ENCODE measurements around the gene GRIN3B. TPM values are rescaled to one million over a fixed set of nuclear protein-coding genes. Genes with fewer than 3 reads are reported as not detected.

GRIN3B gene
- total and polyA plus RNA-seq, 9 of the 15 experiments (the other 6 are each of a cell fraction or from before 2014, with no cell fraction given): 0.06 to 0.95 (median 0.19) TPM; not detected in 6

DNA sequence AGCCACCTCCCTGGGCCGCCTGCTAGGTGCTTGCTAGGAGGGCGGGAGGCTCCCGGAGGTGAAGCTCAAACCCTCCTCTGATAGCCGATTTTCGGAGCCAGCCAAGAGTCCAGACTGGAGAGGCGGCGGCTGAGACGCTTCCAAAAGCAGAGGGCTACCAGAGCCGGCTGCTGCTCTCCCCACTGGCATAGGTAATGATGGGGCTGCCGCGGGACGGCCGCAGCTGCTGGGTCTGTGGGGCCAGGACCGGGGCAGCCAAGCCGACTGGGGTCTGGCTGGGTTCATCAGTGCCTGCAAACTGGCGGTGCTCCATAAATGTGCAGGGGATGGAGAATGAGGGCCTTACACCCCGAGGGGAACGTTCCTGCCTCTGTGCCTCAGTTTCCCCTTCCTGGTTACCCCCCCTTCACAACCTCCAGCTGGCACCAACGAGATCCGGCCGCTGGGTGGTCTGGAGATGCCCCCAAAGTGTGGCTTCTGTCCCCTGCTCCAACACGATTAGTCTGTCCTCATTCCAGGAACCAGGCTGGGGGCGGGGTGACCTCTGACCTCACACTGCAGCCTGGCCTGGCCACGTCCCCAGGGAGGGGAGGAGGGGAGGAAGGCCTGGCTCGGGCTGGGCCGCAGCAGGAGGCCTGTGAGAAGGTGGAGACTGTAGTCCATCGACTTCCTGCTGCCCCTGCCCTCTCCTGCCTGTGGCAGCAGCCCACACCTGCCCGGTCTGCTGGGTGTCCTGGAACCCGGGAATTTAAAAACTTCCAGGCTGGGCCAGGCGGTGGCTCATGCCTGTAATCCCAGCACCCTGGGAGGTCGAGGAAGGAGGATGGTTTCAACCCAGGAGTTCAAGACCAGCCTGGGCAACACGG lies 19.9 kb upstream of the GRIN3B start (continued):
- 0 out of 2 replicates have a peak, but pooled peaks have one; percentile 54 for TF ChIP-seq MECOM (CRISPR knock-in tag; IDR thresholded peaks at IDR 0.05)
- TF ChIP-seq ZNF778 (CRISPR knock-in tag; IDR thresholded peaks at IDR 0.05): no peak
- TF ChIP-seq, protein P1, sequence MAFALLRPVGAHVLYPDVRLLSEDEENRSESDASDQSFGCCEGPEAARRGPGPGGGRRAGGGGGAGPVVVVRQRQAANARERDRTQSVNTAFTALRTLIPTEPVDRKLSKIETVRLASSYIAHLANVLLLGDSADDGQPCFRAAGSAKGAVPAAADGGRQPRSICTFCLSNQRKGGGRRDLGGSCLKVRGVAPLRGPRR (CRISPR knock-in tag; IDR thresholded peaks at IDR 0.05): 0 out of 2 replicates have a peak, but pooled peaks have one; percentile 74
- no peak for TF ChIP-seq E2F3 (CRISPR knock-in tag; IDR thresholded peaks at IDR 0.05)
- TF ChIP-seq ZNF197 (CRISPR knock-in tag; IDR thresholded peaks at IDR 0.05; ENCODE audit: low read depth): no peak
- TF ChIP-seq ADNP (tag; IDR thresholded peaks at IDR 0.05): 0 out of 2 replicates have a peak, but pooled peaks have one; percentile 3
- TF ChIP-seq ILF3 (IDR thresholded peaks at IDR 0.05; ENCODE audit: borderline replicate concordance): no peak
- TF ChIP-seq, protein P2, sequence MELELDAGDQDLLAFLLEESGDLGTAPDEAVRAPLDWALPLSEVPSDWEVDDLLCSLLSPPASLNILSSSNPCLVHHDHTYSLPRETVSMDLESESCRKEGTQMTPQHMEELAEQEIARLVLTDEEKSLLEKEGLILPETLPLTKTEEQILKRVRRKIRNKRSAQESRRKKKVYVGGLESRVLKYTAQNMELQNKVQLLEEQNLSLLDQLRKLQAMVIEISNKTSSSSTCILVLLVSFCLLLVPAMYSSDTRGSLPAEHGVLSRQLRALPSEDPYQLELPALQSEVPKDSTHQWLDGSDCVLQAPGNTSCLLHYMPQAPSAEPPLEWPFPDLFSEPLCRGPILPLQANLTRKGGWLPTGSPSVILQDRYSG (tag; conservative IDR thresholded peaks at IDR 0.05; ENCODE audit: low read depth): peak; percentile 84
- TF ChIP-seq CBFA2T2 (conservative IDR thresholded peaks at IDR 0.05): peak; percentile 62
- TF ChIP-seq ZNF431 (CRISPR knock-in tag; IDR thresholded peaks at IDR 0.05): no peak
- TF ChIP-seq KLF1 (tag; IDR thresholded peaks at IDR 0.05): peak; percentile 70; the same call in 1 of the 2 replicates
- TF ChIP-seq SP1 (CRISPR knock-in tag; IDR thresholded peaks at IDR 0.05): peak; percentile 33; the same call in 1 of the 2 replicates
- no peak for TF ChIP-seq GATA2 (CRISPR knock-in tag; IDR thresholded peaks at IDR 0.05)
- no peak for TF ChIP-seq POLR2AphosphoS2 (IDR thresholded peaks at IDR 0.05; ENCODE audit: low read length)
- TF ChIP-seq JUNB (CRISPR knock-in tag; conservative IDR thresholded peaks at IDR 0.05): no peak
- no peak for TF ChIP-seq HMG20A (CRISPR knock-in tag; conservative IDR thresholded peaks at IDR 0.05)
- TF ChIP-seq PURB (CRISPR knock-in tag; IDR thresholded peaks at IDR 0.05; ENCODE audit: low read depth): no peak
- peak; percentile 17; the same call in 1 of the 2 replicates for TF ChIP-seq ZNF239 (CRISPR knock-in tag; IDR thresholded peaks at IDR 0.05)
- no peak for TF ChIP-seq NELFE (IDR thresholded peaks at IDR 0.05; ENCODE audit: insufficient read depth, insufficient read length)
- TF ChIP-seq, protein P3, sequence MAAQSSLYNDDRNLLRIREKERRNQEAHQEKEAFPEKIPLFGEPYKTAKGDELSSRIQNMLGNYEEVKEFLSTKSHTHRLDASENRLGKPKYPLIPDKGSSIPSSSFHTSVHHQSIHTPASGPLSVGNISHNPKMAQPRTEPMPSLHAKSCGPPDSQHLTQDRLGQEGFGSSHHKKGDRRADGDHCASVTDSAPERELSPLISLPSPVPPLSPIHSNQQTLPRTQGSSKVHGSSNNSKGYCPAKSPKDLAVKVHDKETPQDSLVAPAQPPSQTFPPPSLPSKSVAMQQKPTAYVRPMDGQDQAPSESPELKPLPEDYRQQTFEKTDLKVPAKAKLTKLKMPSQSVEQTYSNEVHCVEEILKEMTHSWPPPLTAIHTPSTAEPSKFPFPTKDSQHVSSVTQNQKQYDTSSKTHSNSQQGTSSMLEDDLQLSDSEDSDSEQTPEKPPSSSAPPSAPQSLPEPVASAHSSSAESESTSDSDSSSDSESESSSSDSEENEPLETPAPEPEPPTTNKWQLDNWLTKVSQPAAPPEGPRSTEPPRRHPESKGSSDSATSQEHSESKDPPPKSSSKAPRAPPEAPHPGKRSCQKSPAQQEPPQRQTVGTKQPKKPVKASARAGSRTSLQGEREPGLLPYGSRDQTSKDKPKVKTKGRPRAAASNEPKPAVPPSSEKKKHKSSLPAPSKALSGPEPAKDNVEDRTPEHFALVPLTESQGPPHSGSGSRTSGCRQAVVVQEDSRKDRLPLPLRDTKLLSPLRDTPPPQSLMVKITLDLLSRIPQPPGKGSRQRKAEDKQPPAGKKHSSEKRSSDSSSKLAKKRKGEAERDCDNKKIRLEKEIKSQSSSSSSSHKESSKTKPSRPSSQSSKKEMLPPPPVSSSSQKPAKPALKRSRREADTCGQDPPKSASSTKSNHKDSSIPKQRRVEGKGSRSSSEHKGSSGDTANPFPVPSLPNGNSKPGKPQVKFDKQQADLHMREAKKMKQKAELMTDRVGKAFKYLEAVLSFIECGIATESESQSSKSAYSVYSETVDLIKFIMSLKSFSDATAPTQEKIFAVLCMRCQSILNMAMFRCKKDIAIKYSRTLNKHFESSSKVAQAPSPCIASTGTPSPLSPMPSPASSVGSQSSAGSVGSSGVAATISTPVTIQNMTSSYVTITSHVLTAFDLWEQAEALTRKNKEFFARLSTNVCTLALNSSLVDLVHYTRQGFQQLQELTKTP (IDR thresholded peaks at IDR 0.05; ENCODE audit: low read depth in 1 of 2, partially characterized antibody in 2 of 2): no peak
- no peak for TF ChIP-seq HNRNPLL (IDR thresholded peaks at IDR 0.05; ENCODE audit: low read depth, low read length, poor library complexity, severe bottlenecking)
- no peak for TF ChIP-seq U2AF1 (optimal IDR thresholded peaks at IDR 0.05; ENCODE audit: low read depth, low read length)
- TF ChIP-seq HDGF (IDR thresholded peaks at IDR 0.05): no peak
- TF ChIP-seq CSDE1 (IDR thresholded peaks at IDR 0.05): no peak
- TF ChIP-seq SMARCB1 (IDR thresholded peaks at IDR 0.05; ENCODE audit: insufficient read length, low read depth): no peak

Measured in K562 (cell line).